Activated T-cell treated with anti-CD3 and anti-CD28 coated beads for 1 hour (primary cell): ENCODE measurements around the gene ARHGAP36.

Experiments used
- DNase-seq: peaks from one replicate; pipeline ENCODE4 v3.0.0-alpha.2; 2020; ENCODE audit warnings: low read depth

Gene ARHGAP36

DNA sequence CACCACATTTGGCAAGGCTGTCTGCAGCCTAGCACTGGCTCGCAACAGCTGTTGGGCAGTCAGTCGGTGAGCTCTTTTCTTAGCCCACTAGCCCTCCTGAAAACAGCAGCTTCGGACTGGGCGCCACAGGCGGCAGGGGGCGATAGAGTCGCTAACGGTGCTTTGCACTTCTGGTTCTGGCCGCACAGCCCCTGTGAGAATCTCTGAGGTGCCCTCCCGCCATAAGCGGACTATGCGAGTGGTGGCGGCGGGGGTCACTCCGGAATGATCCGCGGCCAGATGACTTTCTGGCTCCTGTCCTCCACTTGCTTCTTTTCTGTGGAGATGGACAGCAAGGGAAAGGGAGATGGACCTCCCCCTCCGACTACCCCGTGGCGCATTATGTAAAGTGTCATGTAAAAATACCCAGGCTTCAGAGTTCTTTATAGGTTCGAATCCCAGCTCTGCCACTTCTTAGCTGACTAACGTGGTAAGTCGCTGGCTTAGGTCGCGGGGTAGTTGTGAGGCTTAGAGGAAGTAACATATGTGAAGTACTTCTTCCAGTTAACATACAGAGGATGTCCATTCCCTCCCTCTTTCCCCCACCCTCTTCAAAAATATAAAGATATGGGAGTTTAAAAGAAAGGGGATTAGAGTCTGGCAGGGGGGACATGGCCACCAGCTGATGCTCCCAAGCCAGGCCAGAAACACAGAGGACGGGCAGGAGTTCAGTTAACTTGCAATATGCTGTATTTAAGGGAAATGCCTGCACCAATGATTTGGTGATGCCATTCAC lies 11.0 kb downstream of the ARHGAP36 start:
- no peak for DNase-seq

DNA sequence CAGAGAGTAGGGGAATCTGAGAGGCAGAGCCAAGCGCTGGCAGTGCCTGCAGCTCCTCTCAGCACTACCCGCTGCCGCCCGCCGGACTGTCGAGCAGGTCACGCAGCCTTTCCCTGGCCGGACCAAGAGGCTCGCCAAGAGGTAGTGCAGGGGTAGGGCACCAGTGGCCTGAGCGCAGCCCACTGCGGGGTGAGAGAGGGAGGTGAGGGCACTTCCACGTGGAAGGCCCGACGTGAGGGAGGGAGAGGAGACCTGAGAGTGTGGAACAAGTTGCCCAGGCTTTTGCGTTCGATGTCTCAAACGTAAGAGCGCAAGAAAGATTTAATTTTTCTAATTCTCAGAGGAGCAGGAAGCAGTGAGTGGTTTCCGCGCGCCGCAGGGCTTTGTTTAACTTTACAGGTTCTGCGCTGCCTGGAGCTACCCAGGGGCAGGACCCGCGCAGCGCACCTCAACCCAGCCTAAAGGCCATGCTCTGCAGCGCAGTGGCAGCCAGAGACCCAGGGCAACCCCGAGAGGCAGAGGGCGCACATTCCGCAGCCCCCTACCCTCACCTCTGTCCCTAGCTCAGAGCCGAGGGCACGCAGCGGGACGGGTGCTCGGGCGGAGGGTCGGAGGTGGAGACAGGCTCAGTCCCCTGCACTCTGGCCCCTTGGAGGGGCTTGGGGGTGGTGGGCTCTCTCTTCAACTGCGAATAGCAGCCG lies 14.9 kb downstream of the ARHGAP36 start:
- no peak for DNase-seq

DNA sequence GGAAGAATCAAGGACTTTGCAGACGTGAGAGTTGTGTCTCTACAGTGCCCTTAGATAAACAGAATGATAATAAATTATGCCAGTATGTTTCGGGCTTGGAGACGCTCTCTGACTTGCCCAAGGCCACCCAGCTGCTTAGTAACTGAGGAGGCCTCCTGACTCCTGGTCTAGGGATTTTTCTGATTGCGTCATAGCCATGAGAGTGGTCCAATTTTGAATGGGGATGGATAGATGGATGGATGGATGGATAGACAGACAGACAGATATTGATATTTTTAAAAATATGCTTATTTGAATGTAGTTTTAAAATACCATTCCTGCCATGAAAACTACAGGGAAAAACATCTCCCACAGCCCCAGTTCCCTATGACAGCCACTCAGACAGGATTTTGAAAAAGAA lies 15.5 kb downstream of the ARHGAP36 start:
- no peak for DNase-seq

DNA sequence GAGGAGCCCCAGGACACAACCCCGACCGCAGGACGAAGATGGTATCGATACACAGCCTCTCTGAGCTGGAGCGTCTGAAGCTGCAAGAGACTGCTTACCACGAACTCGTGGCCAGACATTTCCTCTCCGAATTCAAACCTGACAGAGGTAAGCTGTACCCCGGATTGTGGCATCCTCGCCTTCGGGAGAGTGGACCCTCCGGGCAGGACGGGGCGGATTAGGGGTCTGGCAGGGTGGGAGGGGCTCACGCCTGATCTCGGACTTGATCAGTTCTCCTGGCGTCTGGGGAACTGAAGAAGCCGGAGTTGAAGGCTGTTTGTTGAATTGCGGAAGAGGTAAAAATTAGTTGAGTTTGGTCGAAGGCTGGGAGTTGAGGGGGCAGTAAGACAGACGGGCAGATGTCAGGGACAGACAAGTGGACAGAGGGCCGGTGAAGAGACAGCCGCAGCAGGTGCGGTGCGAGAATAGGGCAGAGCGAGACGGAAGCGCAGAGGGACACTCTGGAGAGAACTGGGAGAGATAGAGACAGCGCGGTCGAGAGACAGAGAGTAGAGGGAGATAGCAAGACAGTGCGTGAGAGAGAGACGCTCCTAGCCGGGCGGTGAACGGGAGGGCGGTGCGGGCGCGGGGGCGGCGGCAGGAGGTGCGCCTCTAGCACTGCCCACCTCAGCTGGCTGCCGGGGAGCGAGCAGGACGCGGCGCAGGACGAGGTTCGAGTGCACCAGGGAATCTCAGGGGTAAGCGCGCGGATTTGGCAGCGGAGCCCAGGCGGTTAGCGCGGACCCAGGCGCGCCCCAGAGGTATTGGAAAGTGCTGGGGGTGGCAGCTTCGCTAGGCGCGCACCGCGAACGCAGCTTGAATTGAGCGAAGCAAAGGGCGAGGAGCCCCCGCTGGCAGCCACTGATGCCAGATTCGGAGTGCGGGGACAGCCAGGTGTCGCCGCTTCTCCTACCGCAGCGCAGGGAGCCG lies 23.9 kb downstream of the ARHGAP36 start:
- DNase-seq: no peak

DNA sequence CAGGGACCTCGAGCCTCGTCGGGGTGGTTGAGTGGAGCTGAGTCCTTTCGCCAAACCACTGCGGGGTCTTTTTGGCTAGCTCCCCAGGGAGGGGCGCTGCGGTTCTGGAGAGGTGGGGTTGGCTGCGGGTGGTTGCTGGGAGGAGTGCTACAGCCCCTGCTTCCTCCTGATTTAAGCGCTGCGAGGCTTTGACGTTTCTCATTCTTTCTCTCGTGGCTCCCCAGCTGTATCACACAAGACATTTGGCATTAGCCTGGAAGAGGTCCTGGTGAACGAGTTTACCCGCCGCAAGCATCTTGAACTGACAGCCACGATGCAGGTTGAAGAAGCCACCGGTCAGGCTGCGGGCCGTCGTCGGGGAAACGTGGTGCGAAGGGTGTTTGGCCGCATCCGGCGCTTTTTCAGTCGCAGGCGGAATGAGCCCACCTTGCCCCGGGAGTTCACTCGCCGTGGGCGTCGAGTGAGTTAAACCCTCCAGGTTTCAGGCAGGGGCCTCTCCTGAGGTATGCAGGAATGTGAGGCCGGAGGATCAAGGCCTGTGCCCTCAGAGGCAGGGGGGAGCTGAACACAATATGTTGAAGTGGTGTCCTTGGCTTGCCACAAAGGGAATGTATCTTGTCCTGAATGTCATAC lies 25.5 kb downstream of the ARHGAP36 start:
- no peak for DNase-seq

DNA sequence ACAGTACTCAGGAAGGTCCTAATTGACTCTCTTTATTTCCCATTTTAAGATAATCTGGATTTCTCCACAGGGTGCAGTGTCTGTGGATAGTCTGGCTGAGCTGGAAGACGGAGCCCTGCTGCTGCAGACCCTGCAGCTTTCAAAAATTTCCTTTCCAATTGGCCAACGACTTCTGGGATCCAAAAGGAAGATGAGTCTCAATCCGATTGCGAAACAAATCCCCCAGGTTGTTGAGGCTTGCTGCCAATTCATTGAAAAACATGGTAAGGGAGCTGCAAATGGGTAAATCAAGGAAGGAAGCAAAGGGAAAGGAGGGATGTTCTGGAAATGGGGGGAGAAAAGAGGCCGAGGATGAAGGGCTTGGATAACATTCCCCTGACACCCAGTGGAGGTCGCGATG lies 26.0 kb downstream of the ARHGAP36 start:
- no peak for DNase-seq

DNA sequence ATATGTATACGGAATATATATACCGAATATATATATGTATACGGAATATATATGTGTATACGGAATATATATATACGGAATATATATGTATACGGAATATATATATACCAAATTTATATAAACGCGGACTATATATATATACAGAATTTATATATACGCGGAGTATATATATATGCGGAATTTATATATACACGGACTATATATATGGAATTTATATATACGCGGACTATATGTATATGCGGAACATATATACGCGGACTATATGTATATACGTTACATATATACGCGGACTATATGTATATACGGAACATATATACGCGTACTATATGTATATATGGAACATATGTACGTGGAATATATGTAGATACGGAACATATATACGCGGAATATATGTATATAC lies 78.6 kb downstream of the ARHGAP36 start:
- no peak for DNase-seq

DNA sequence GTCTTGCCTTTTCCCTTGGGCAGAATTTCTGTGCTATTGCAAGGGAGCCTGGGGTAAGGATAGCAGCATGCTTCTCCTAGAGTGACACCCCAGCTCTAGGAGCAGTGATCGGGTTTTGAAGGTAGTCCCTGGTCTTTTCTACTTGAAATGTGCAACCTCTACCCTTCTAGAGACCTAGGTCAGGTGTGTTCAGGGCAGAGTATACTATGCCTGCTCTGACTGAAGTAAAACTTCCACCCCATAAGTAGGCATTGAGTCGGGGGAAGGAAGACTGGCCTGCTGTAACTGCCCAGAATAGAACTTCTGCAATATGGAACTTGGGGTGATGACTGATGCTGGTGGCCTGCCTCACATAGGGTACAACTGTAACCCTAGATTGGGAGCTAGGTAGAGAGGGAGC lies 80.9 kb downstream of the ARHGAP36 start:
- no peak for DNase-seq
